ENCODE measurements around the gene UBE2QL1. TPM values are rescaled to one million over a fixed set of nuclear protein-coding genes. Genes with fewer than 3 reads are reported as not detected.
A peak's percentile ranks its signal among the peaks of the same experiment; 100 is the strongest.

UBE2QL1 gene
- total RNA-seq, 4 donors from 2014 or later = 0.15 to 1.4 (median 0.28) TPM

GRCh38 chr5:6418679-6419276 is 29.9 kb upstream of the UBE2QL1 start:
- Histone ChIP-seq H3K4me3 (no peak overlapping the region), H3K36me3 (no peaks in the 10 kb centered on the region), H3K27ac (no peak overlapping the region), H3K4me1 (peaks cover 0 to 5% (median 0%) of the 10 kb centered on the region in 3 donors), H3K27me3 (peaks cover 30% of the 10 kb centered on the region), H3K9me3 (no peaks in the 10 kb centered on the region)
- WGBS, 2 donors (ENCODE audit: low coverage in 1 of 2) = 64 to 69% methylated on average over 2 to 3 of the region's 3 CpGs
- no peak for ATAC-seq
- no peak for TF ChIP-seq POLR2AphosphoS5 (IDR thresholded peaks at IDR 0.05)
- TF ChIP-seq EP300 (IDR thresholded peaks at IDR 0.05) = no peak
- no peak for TF ChIP-seq POLR2A (IDR thresholded peaks at IDR 0.05)
- no peak for TF ChIP-seq CTCF (IDR thresholded peaks at IDR 0.05)

- no peaks in the 10 kb centered on the region for H3K36me3 ChIP-seq
- no peaks in the 10 kb centered on the region for H3K9me3 ChIP-seq
- TF ChIP-seq CTCF (IDR thresholded peaks at IDR 0.05) (no peak), POLR2AphosphoS5 (IDR thresholded peaks at IDR 0.05) (peak; percentile 58)
- no peak for ATAC-seq
- H3K27ac ChIP-seq = no peak overlapping the region
- H3K27me3 ChIP-seq = peaks cover 30% of the 10 kb centered on the region
- no peak overlapping the region for H3K4me3 ChIP-seq
- 14 to 23% methylated on average over 8 of the region's 8 CpGs for WGBS, 2 donors (ENCODE audit: low coverage in 1 of 2)
- H3K4me1 ChIP-seq = peaks cover 0 to 5% (median 0%) of the 10 kb centered on the region in 3 donors
Measured at GRCh38 chr5:6419340-6419852, 29.3 kb upstream of the UBE2QL1 start.

DNA sequence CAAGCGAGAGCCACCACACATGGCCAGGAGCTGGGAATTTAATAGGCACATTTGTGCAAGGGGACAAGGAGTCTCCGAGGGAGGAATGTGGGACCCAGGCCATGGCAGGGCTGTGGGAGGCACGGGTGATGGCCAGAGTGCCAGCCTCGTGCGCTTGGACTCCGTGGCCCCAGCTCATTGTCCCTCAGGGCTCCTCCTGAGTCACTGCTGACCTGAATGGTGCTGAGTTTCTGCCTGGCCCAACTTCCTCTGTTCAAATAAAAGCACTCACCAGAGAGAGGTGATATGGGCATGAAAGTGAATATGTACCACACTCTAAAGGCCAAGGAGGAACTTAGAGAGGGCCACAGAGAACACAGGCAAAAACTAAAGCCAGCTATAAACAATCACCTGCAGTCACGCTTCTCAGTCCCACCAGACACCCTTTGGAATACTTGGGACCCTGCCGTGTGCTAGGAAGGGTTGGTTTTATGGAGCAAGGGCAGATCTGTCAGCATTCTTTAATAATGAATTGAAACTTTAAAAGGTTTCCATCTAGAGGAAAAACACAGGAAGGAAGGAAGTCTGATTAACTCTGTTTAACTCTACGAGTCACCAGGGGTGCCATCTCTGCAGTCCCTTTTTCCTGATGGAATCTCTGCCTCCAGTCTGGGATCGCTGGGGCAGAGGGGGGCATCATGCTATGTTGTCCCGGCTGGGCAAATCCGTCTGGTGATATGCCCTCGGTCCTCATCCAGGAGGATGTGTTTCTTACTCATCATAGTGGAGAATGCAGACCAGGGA is 25.1 kb upstream of the UBE2QL1 start:
- ATAC-seq = no peak
- peaks cover 33% of the 10 kb centered on the region for H3K27me3 ChIP-seq
- peaks cover 0 to 5% (median 0%) of the 10 kb centered on the region in 3 donors for H3K4me1 ChIP-seq
- 67 to 83% methylated on average over 9 to 13 of the region's 13 CpGs for WGBS, 2 donors (ENCODE audit: low coverage in 1 of 2)
- H3K27ac ChIP-seq = no peak overlapping the region
- no peak overlapping the region for H3K4me3 ChIP-seq
- TF ChIP-seq CTCF (IDR thresholded peaks at IDR 0.05) (no peak), POLR2A (IDR thresholded peaks at IDR 0.05) (no peak), POLR2AphosphoS5 (IDR thresholded peaks at IDR 0.05) (no peak), EP300 (IDR thresholded peaks at IDR 0.05) (no peak)
- no peaks in the 10 kb centered on the region for H3K36me3 ChIP-seq
- no peaks in the 10 kb centered on the region for H3K9me3 ChIP-seq

DNA sequence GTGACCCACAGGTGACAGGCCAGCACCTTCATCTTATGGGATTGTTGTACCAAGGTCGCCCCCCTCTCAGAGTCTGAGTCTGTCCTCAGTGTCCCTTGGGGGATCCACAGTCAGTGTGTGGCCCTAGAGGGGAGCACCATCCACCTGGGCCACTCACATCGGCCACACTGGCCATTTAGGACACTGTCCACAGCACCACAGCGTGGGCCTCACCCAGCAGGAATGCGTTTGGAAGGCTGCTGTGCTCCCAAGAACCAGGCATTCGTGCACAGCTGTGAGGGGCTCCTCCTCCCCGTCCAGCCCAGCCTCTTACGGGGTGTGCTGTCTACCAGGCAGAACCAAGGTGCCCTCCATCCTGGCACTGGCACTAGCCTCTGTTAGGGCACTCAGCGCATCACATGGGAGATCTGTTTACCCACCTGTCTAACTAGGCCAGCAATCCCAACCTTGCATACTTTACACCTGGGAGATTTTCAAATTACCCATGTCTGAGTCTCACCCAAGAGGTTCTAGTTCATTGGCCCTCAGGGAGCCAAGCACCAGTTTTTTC is 24.5 kb upstream of the UBE2QL1 start:
- ATAC-seq = no peak
- H3K27me3 ChIP-seq = peaks cover 33% of the 10 kb centered on the region
- no peaks in the 10 kb centered on the region for H3K36me3 ChIP-seq
- no peaks in the 10 kb centered on the region for H3K9me3 ChIP-seq
- H3K27ac ChIP-seq = no peak overlapping the region
- no peak overlapping the region for H3K4me3 ChIP-seq
- no peak for TF ChIP-seq POLR2AphosphoS5 (IDR thresholded peaks at IDR 0.05)
- no CpG with 5 or more reads among the region's 8 CpGs for WGBS, 2 donors (ENCODE audit: low coverage in 1 of 2)
- H3K4me1 ChIP-seq = peaks cover 0 to under 1% (median 0%) of the 10 kb centered on the region in 3 donors

DNA sequence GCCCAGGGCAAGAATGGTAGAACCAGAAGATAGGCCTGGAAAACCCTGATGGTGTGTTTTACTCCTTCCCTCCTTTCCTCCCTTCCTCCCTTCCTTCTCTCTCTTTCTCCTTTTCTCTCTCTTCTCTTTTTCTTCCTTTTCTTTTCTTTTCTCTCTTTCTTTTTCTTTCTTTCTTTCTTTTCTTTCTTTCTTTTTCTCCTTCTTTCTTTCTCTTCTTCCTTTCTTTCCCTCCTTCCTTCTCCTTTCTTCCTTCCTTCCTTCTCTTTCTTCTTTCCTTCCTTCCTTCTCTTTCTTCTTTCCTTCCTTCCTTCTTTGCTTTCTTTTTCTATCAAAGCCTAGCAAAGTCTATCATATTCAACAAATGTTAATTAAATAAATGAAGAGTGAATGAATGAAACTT is 24.0 kb upstream of the UBE2QL1 start:
- ATAC-seq = no peak
- peaks cover 37% of the 10 kb centered on the region for H3K27me3 ChIP-seq
- no peak overlapping the region for H3K4me3 ChIP-seq
- H3K4me1 ChIP-seq = no peaks in the 10 kb centered on the region
- H3K36me3 ChIP-seq = no peaks in the 10 kb centered on the region
- H3K27ac ChIP-seq = no peak overlapping the region
- TF ChIP-seq CTCF (IDR thresholded peaks at IDR 0.05) = no peak
- TF ChIP-seq EP300 (IDR thresholded peaks at IDR 0.05) = no peak
- TF ChIP-seq POLR2A (IDR thresholded peaks at IDR 0.05) = no peak
- no peak for TF ChIP-seq POLR2AphosphoS5 (IDR thresholded peaks at IDR 0.05)
- no peaks in the 10 kb centered on the region for H3K9me3 ChIP-seq

All from gastroesophageal sphincter (tissue), 4 donors.